IMR-90 (cell line): ENCODE measurements around the gene AKAP13. TPM values are rescaled to one million over a fixed set of nuclear protein-coding genes. Genes with fewer than 3 reads are reported as not detected.

Experiments used
- ATAC-seq: fragments of 200-7000 bp; cut with Tn5 transposase; 2 replicates; pipeline ENCODE4 v1.9.1; 2020; ENCODE audit warnings: low read depth, mild to moderate bottlenecking, moderate library complexity
- BruUV-seq: library from RNA; stranded (reverse); fragments of 400-500 nt; replicated peaks from 2 replicates; lab custom pipeline; 2021; lab: Mats Ljungman, UMichigan
- CTCF ChIA-PET: fragments of 300-600 bp; formaldehyde crosslinking; extraction: SDS; loops from one replicate; lab custom pipeline; 2021; ENCODE audit warnings: antibody characterized with exemption; lab: Yijun Ruan, JAX
- POLR2A ChIA-PET: fragments of 300-600 bp; sonication (Branson Sonifier 250); formaldehyde crosslinking; loops from one replicate; lab custom pipeline; 2022; ENCODE audit warnings: antibody characterized with exemption; ENCODE audit not compliant: unreplicated experiment; lab: Charles Lee
- DNase-seq: peaks from one replicate; pipeline ENCODE4 v3.0.0; 2013
- H2AFZ ChIP-seq: replicated peaks from 2 replicates; pipeline ENCODE3; 2013; ENCODE audit warnings: low read length, mild to moderate bottlenecking; ENCODE audit not compliant: poor library complexity
- H2AK5ac ChIP-seq: 2 replicates; pipeline ENCODE4 v1.6.1; 2013; ENCODE audit warnings: low read depth, low read length, inconsistent platforms
- H2AK9ac ChIP-seq: replicated peaks from 2 replicates; pipeline ENCODE3; 2013; ENCODE audit warnings: mild to moderate bottlenecking, low read depth, low read length, moderate library complexity; ENCODE audit not compliant: poor library complexity
- H2BK120ac ChIP-seq: 2 replicates; pipeline ENCODE4 v1.6.1; 2013; ENCODE audit warnings: low read depth, low read length, inconsistent platforms
- H2BK15ac ChIP-seq: 3 replicates; pipeline ENCODE4 v1.6.1; 2013; ENCODE audit warnings: low read depth, low read length, inconsistent platforms
- H2BK20ac ChIP-seq: 2 replicates; pipeline ENCODE4 v1.6.1; 2013; ENCODE audit warnings: low read depth, mild to moderate bottlenecking, inconsistent platforms, low read length, moderate library complexity
- H2BK5ac ChIP-seq: 2 replicates; pipeline ENCODE4 v1.6.1; 2013; ENCODE audit warnings: mild to moderate bottlenecking, low read depth, low read length, inconsistent platforms; ENCODE audit not compliant: poor library complexity, severe bottlenecking
- H3K14ac ChIP-seq: replicated peaks from 2 replicates; pipeline ENCODE4 v1.6.1; 2013; ENCODE audit warnings: low read depth, low read length, inconsistent platforms
- H3K18ac ChIP-seq: 2 replicates; pipeline ENCODE4 v1.6.1; 2013; ENCODE audit warnings: low read depth, low read length, control low read depth
- H3K23ac ChIP-seq: 2 replicates; pipeline ENCODE4 v1.6.1; 2013; ENCODE audit warnings: low read depth, low read length, inconsistent platforms
- H3K27ac ChIP-seq: 2 replicates; pipeline ENCODE4 v1.5.1; 2013; ENCODE audit warnings: mild to moderate bottlenecking, control low read depth, low read length; ENCODE audit not compliant: insufficient read depth
- H3K27me3 ChIP-seq: 2 replicates; pipeline ENCODE4 v1.6.1; 2013; ENCODE audit warnings: low read length; ENCODE audit not compliant: control insufficient read depth, insufficient read depth
- H3K36me3 ChIP-seq: 2 replicates; pipeline ENCODE4 v1.6.1; 2013; ENCODE audit warnings: low read length, mixed read lengths; ENCODE audit not compliant: control insufficient read depth, insufficient read depth
- H3K4ac ChIP-seq: 2 replicates; pipeline ENCODE4 v1.6.1; 2013; ENCODE audit warnings: low read depth, low read length, inconsistent platforms
- H3K4me1 ChIP-seq: 2 replicates; pipeline ENCODE4 v1.6.1; 2013; ENCODE audit warnings: low read length, mixed read lengths; ENCODE audit not compliant: control insufficient read depth, insufficient read depth
- H3K4me2 ChIP-seq: 2 replicates; pipeline ENCODE4 v1.6.1; 2013; ENCODE audit warnings: low read depth, mild to moderate bottlenecking, control low read depth, low read length, moderate library complexity
- H3K4me3 ChIP-seq: 2 replicates; pipeline ENCODE4 v1.5.1; 2013; ENCODE audit warnings: low read depth, mild to moderate bottlenecking, control low read depth, low read length, moderate library complexity; ENCODE audit not compliant: insufficient read depth
- H3K56ac ChIP-seq: 2 replicates; pipeline ENCODE4 v1.6.1; 2013; ENCODE audit warnings: low read length, inconsistent platforms; ENCODE audit not compliant: insufficient read depth; ENCODE audit errors: extremely low read depth
- H3K79me1 ChIP-seq, 2 experiments: 2 replicates each; pipeline ENCODE4 v1.6.1; 2013; ENCODE audit warnings: low read length in 2 of 2, inconsistent platforms in 1 of 2, low read depth in 1 of 2
- H3K9ac ChIP-seq: 2 replicates; pipeline ENCODE4 v1.6.1; 2013; ENCODE audit warnings: low read depth, low read length, control low read depth
- H3K9me1 ChIP-seq: 2 replicates; pipeline ENCODE4 v1.6.1; 2013; ENCODE audit warnings: low read length, inconsistent platforms; ENCODE audit not compliant: insufficient read depth
- H3K9me3 ChIP-seq: 2 replicates; pipeline ENCODE4 v1.6.1; 2013; ENCODE audit warnings: low read length; ENCODE audit not compliant: control insufficient read depth, insufficient read depth
- H4K20me1 ChIP-seq: 2 replicates; pipeline ENCODE4 v1.6.1; 2013; ENCODE audit warnings: low read length, inconsistent platforms; ENCODE audit not compliant: insufficient read depth
- H4K5ac ChIP-seq: 2 replicates; pipeline ENCODE4 v1.6.1; 2013; ENCODE audit warnings: mild to moderate bottlenecking, low read depth, low read length, control low read depth
- H4K8ac ChIP-seq, 2 experiments: 2 replicates each; pipeline ENCODE4 v1.6.1; 2013; ENCODE audit warnings: low read depth in 2 of 2, low read length in 2 of 2, control low read depth in 1 of 2, inconsistent platforms in 1 of 2
- H4K91ac ChIP-seq: 2 replicates; pipeline ENCODE4 v1.6.1; 2013; ENCODE audit warnings: low read depth, low read length, inconsistent platforms; ENCODE audit not compliant: insufficient read depth
- BHLHE40 ChIP-seq: fragments of 150-350 bp; IDR thresholded peaks from 2 replicates; pipeline ENCODE4 v1.6.1; 2016; ENCODE audit warnings: mild to moderate bottlenecking, low read depth, low read length
- CEBPB ChIP-seq: IDR thresholded peaks from 2 replicates; pipeline ENCODE4 v1.6.1; 2012; ENCODE audit warnings: low read depth, low read length, improper control_type of control experiment
- CHD1 ChIP-seq: IDR thresholded peaks from 2 replicates; pipeline ENCODE4 v1.6.1; 2012; ENCODE audit warnings: low read depth, low read length, improper control_type of control experiment
- CTCF ChIP-seq: conservative IDR thresholded peaks from 2 replicates; pipeline ENCODE4 v1.5.1; 2012; ENCODE audit warnings: mild to moderate bottlenecking, low read depth, low read length, improper control_type of control experiment
- FOS ChIP-seq: fragments of 150-350 bp; IDR thresholded peaks from 2 replicates; pipeline ENCODE4 v1.6.1; 2016; ENCODE audit warnings: low read depth, low read length
- MXI1 ChIP-seq: IDR thresholded peaks from 2 replicates; pipeline ENCODE4 v1.6.1; 2012; ENCODE audit warnings: low read depth, mild to moderate bottlenecking, low read length, moderate library complexity, borderline replicate concordance
- RCOR1 ChIP-seq: IDR thresholded peaks from 2 replicates; pipeline ENCODE4 v1.6.1; 2012; ENCODE audit warnings: mild to moderate bottlenecking, low read length, improper control_type of control experiment; ENCODE audit not compliant: insufficient replicate concordance
- RFX5 ChIP-seq: IDR thresholded peaks from 2 replicates; pipeline ENCODE4 v1.8.0; 2012; ENCODE audit warnings: low read depth, mild to moderate bottlenecking, low read length, moderate library complexity
- WGBS, 2 experiments: methylation state at CpG; one replicate each; pipeline versions ENCODE4 v1.1.5 to v1.1.7; 2013; ENCODE audit warnings: missing lambda C conversion rate in 2 of 2; ENCODE audit not compliant: insufficient read length in 1 of 2; ENCODE audit errors: extremely low coverage in 2 of 2; 5-methylcytosine and 5-hydroxymethylcytosine counted together
- dilution Hi-C: fragments of 300-500 bp; cut with HindIII; formaldehyde crosslinking; loops from one replicate; pipeline ENCODE4 v1.14.3; 2018; ENCODE audit warnings: low sequenced_read_pairs; ENCODE audit not compliant: unreplicated experiment
- in situ Hi-C: fragments of 300-500 bp; cut with MboI; formaldehyde crosslinking; loops from 3 replicates; pipeline ENCODE4 v1.14.3; 2019; ENCODE audit warnings: low sequenced_read_pairs, inconsistent platforms, mixed read lengths
- intact Hi-C: fragments of 100-400 bp; cut with micrococcal nuclease; formaldehyde crosslinking; loops from 2 replicates; pipeline ENCODE4 v1.10.0; 2022
- polyA plus RNA-seq, 3 experiments: library from polyadenylated mRNA; depleted of rRNA; stranded (reverse); fragments of >200 nt; gene quantifications; 2 replicates each; pipeline ENCODE4 v1.2.3, GENCODE V29; 2012; ENCODE audit warnings: low replicate concordance in 1 of 3
- total RNA-seq: library from RNA; depleted of rRNA; stranded (reverse); fragments of >200 nt; gene quantifications from 2 replicates; pipeline ENCODE4 v1.2.3, GENCODE V29; 2012

AKAP13 gene
- total and polyA plus RNA-seq, 2 of the 4 experiments (the other 2 are of a cell fraction), result 10.4 to 46.4 TPM

- Histone ChIP-seq H4K5ac (no peak overlapping the region), H2AFZ (no peak overlapping the region)
- CTCF ChIA-PET, result no interaction called here
Measured at GRCh38 chr15:85532689-85533088, 152.3 kb downstream of the AKAP13 start.

More at GRCh38 chr15:85532689-85533088, 152.3 kb downstream of the AKAP13 start:
- H4K8ac ChIP-seq, result no peak overlapping the region
- peaks cover 5% of the 10 kb centered on the region; the same call in 1 of the 2 replicates for H4K20me1 ChIP-seq
- H2BK20ac ChIP-seq, result no peak overlapping the region
- in situ Hi-C loops, result no loop called here
- H3K23ac ChIP-seq, result no peak overlapping the region
- WGBS, 2 experiments, result 100% methylated on average over 2 of the region's 3 CpGs; no CpG with 5 or more reads in 1 of the 2 experiments
- TF ChIP-seq MXI1 (no peak), FOS (no peak), BHLHE40 (no peak), RFX5 (no peak), CEBPB (no peak), RCOR1 (no peak), CTCF (no peak), CHD1 (no peak)
- dilution Hi-C loops, result no loop called here
- DNase-seq (no peak), ATAC-seq (no peak)
- H3K56ac ChIP-seq, result no peak overlapping the region
- H2AK5ac ChIP-seq, result no peak overlapping the region
- H3K18ac ChIP-seq, result no peak overlapping the region
- peaks cover 17% of the 10 kb centered on the region for H3K9me1 ChIP-seq
- no TSS peak for BruUV-seq
- peaks cover 29 to 53% of the 10 kb centered on the region in 2 experiments for H3K79me1 ChIP-seq
- H4K91ac ChIP-seq, result no peak overlapping the region
- H3K4me1 ChIP-seq, result peaks cover 8% of the 10 kb centered on the region
- no peak overlapping the region for H2BK15ac ChIP-seq
- no peaks in the 10 kb centered on the region for H3K9me3 ChIP-seq
- no peak overlapping the region for H3K27ac ChIP-seq
- no peak overlapping the region for H2AK9ac ChIP-seq
- intact Hi-C loops, result no loop called here
- H3K4ac ChIP-seq, result no peak overlapping the region
- no peak overlapping the region for H3K4me3 ChIP-seq
- no peak overlapping the region for H2BK120ac ChIP-seq
- H3K14ac ChIP-seq, result no peak overlapping the region
- H3K27me3 ChIP-seq, result no peaks in the 10 kb centered on the region
- no peak overlapping the region for H3K9ac ChIP-seq
- no peak overlapping the region for H3K4me2 ChIP-seq
- POLR2A ChIA-PET, result no interaction called here
- H3K36me3 ChIP-seq, result peaks cover 4% of the 10 kb centered on the region
- no peak overlapping the region for H2BK5ac ChIP-seq
